Ovary (tissue), 3 donors: ENCODE data around the gene VEGFB.

ENCODE experiments used
- CTCF ChIP-seq, 3 donors: fragments of 450-650 bp in 2 of 3; fragments of 200-600 bp in 1 of 3; IDR thresholded peaks; one replicate each; pipeline versions ENCODE4 v1.5.1 to v1.8.0; 2016 to 2022; ENCODE audit warnings: antibody characterized with exemption in 3 of 3, mild to moderate bottlenecking in 1 of 3
- POLR2A ChIP-seq: fragments of 450-650 bp; IDR thresholded peaks from one replicate; pipeline ENCODE4 v1.6.1; 2017; ENCODE audit warnings: antibody characterized with exemption, mild to moderate bottlenecking, moderate library complexity
- donor health status: DM: no; HTN: no; CAD: no.

- no peak for TF ChIP-seq CTCF (IDR thresholded peaks at IDR 0.05)
- TF ChIP-seq POLR2A = no peak
These were observed 32.8 kb upstream of the VEGFB start for GRCh38 chr11:64201543-64201942.
